GM19395 (cell line): ENCODE results near the gene FYB1.

Source experiments
- ATAC-seq: cut with Tn5 transposase; IDR thresholded peaks from one replicate; pipeline ENCODE4 v1.9.1; 2021; ENCODE audit warnings: mild to moderate bottlenecking, moderate library complexity; ENCODE audit not compliant: unreplicated experiment

FYB1 gene

GRCh38 chr5:39206630-39207321 lies 12.6 kb downstream of the FYB1 start:
- no peak for ATAC-seq

GRCh38 chr5:39205550-39205949 lies 13.8 kb downstream of the FYB1 start:
- no peak for ATAC-seq

DNA sequence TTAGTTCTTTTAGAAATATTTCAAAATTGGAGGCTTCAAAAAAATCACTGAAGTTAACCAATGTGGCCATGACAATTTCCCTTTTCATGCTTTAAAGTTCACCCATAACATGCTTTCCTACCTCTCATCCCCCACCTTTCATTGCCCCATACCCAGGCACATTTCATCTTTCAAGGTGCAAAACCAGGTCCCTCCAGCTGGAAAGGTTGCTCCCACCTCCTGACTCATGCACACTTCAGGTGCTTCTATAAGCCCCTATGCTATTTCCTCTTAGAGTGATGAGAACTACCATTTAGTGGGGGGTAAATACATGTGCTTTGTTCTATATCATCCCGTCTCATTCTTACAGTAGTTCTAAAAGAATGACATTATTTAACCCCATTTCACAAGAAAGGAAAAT lies 15.4 kb downstream of the FYB1 start:
- ATAC-seq, result no peak

GRCh38 chr5:39203275-39203922 lies 16.0 kb downstream of the FYB1 start:
- ATAC-seq, result no peak

- no peak for ATAC-seq
These were observed 16.6 kb downstream of the FYB1 start for GRCh38 chr5:39202597-39203274.

- no peak for ATAC-seq
These were observed 17.4 kb downstream of the FYB1 start for GRCh38 chr5:39201781-39202596.

GRCh38 chr5:39201160-39201780 lies 18.1 kb downstream of the FYB1 start:
- no peak for ATAC-seq

- no peak for ATAC-seq
These were observed 19.3 kb downstream of the FYB1 start for GRCh38 chr5:39200081-39200480.

DNA sequence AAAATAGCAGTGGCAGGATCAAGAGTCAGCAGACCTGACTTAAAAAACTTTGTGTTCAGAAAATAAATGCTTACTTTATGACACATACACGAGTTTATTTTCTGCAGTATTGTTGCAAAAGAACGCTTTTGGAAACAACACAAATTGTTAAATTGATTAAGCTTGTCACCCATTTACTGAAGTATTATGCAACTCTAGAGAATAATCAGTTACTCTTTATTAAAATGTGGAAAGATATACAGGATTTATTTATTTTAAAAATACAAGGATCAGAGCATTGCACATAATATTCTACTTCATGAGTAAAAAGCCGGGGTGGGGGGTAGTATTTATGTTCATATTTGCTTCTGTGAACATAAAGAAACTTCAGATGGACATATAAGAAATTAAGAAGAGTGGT lies 20.0 kb downstream of the FYB1 start:
- no peak for ATAC-seq

GRCh38 chr5:39198127-39198526 lies 21.2 kb downstream of the FYB1 start:
- no peak for ATAC-seq

- ATAC-seq, result no peak
These were observed 21.8 kb downstream of the FYB1 start for GRCh38 chr5:39197556-39197955.

DNA sequence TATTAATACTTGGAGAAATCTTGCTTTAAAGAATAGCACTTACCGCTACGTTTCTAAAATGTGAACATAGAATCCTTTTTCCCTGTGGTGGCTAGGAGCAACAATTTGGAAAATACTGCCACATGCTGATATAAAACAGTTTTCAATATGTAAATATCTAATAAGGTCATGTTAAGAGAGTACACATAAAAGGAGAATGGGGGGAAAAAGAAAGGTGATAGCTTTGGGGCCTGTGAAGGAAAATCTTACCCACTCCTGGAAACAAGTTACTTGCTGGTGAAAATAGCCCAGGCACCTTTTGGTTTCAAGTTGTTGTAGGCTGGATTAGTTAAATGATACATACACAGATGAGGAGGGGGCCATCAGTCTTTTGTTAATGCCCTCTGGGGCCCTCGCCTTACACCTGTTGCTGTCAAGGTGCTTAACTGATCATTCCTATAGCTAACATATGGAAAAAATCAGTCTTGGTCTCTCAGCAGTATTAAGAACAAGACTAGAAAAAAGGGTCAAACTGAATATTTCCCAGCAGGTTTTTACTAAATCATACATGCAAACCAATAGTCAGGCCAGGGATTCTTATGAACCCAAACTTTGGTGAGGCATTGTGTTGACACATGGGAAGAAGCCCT lies 24.1 kb downstream of the FYB1 start:
- ATAC-seq, result no peak

DNA sequence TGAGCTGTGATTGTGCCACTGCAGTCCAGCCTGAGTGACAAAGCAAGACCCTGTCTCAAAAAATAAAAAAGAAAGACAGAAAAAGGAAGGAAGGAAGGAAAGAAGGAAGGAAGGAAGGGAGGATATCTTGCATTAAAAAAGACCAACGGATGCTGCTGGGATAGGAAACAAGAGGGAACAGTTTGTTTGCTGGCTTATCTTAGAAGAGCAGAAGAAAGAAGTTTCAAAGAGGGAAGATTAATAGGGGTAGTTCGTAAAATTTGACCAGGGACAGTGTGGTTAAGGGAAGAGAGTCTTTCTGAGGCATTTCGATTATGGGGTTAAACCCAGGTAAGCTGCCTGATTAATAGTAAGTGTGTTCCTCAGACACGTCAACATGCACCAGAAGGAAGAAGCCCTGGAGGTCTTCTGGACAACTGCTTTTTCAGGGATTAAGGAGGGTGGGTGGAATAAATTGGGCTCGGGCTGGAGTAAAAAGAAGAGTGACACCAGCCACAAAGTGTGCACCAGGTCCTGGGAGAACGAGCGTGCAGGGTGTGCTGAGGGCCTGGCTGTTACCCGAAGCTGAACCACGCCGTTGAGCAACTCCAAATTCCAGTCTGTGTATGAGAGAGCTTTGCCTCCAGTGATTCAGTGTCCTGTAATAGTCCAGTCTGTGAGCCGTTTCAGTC lies 24.8 kb downstream of the FYB1 start:
- no peak for ATAC-seq

DNA sequence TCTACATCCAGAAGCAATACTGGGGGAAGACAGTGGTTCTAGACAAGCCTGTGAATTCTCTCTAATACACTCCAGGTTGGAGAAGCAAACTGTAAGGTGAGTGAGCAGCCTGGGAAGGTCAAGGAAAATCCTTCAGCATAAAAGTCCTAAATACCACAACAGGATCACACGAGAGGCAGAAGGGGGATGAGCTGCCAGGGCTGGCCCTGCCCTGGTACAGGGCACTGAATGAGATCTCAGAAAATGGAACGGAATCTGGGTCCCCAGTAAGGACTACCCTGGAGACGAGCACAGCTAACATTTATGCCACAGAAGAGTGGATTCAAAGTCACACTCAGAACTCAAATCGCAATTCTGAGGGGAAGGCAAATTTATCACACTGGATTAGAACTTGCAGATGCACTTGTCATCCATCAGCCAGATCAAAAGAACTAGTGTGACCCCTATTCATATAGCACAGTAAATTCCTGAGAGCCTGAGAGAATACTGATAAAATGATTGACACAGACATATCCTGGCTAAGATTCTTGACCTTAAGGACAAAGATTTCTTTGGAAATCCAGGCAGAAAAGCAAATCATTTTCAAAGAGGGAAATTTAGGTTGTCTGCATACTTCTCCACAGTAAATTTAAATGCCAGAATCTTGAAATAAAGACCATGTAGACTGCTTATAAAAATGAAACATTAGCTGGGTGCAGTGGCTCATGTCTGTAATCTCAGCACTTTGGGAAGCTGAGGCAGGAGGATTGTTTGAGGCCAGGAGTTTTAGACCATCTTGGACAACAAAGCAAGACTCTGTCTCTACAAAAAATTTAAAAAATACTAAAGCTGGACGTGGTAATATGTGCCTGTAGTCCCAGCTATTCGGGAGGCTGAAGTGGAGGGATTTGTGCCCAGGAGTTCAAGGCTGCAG lies 25.6 kb downstream of the FYB1 start:
- ATAC-seq, result no peak

GRCh38 chr5:39192450-39193160 lies 26.8 kb downstream of the FYB1 start:
- ATAC-seq, result no peak

GRCh38 chr5:39191216-39191615 lies 28.1 kb downstream of the FYB1 start:
- no peak for ATAC-seq

DNA sequence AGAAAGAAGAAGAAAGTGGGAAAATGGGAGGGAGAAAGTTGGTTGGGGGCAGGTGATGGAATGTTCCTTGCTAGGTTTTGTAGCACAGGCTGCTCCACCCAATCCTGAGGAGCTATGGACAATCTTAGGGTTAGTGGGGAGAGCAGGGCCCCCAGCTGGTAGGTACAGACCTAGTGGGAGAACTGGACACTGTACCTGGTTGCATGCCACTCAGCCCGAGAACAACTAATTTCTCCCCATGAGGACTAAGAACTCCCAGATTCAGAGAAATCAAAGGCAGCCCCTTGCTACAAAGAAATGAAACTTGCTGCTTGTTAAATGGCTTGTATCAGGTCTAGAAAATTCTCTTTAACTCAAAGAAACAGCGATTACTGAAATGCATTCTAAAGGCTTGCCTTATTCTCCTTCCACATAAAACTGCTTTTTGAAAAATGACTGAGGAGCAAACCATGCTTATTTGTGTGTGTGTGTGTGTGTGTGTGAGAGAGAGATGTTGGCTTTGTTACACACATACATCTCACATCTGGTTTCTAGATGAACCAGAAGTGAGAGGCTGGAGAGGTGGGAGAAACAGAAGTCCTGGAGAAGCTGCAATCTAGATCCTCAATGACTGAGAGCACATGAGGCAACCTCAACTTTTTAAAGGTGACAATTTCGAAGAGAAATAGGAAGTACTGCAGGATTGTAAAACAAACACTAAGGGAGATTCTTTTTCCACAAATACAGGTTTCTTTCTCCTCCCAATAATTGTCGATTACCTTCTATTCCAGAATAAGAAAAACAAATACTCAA lies 28.9 kb downstream of the FYB1 start:
- no peak for ATAC-seq
